Stimulated activated CD4-positive, alpha-beta T cell treated with anti-CD3 and anti-CD28 coated beads, Interleukin-15, amount 100 ng/mL, for 48 hours (primary cell): ENCODE data around the gene SLC39A11.
"Not testable (repeated sequence)": the region's sequence is repeated elsewhere in the genome, so short reads cannot be mapped to it uniquely, and the experiment has no call there.

Experiments
- DNase-seq, 2 donors: peaks; one replicate each; pipeline ENCODE4 v3.0.0-alpha.2; 2020; ENCODE audit warnings: low read depth in 2 of 2

SLC39A11 gene

GRCh38 chr17:73107191-73107590 is 14.7 kb upstream of the SLC39A11 start:
- DNase-seq, result no peak

GRCh38 chr17:73105431-73105830 is 12.9 kb upstream of the SLC39A11 start:
- no peak for DNase-seq

- DNase-seq, result no peak
Measured at GRCh38 chr17:73104450-73104849, 12.0 kb upstream of the SLC39A11 start.

- DNase-seq, result no peak
Measured at GRCh38 chr17:73103641-73104335, 11.3 kb upstream of the SLC39A11 start.

- no peak for DNase-seq
Measured at GRCh38 chr17:73101031-73101430, 8.5 kb upstream of the SLC39A11 start.

- no peak for DNase-seq
Measured at GRCh38 chr17:73100363-73100762, 7.9 kb upstream of the SLC39A11 start.

GRCh38 chr17:73099511-73099910 is 7.0 kb upstream of the SLC39A11 start:
- DNase-seq, result no peak

- no peak for DNase-seq
Measured at GRCh38 chr17:73098919-73099318, 6.4 kb upstream of the SLC39A11 start.

GRCh38 chr17:73097973-73098765 is 5.7 kb upstream of the SLC39A11 start:
- not testable (repeated sequence) for DNase-seq

GRCh38 chr17:73096866-73097265 is 4.4 kb upstream of the SLC39A11 start:
- no peak for DNase-seq

GRCh38 chr17:73096211-73096610 is 3.7 kb upstream of the SLC39A11 start:
- no peak for DNase-seq

GRCh38 chr17:73093286-73093685 is 798 bp upstream of the SLC39A11 start:
- DNase-seq, result no peak

GRCh38 chr17:73091770-73092522 is 542 bp downstream of the SLC39A11 start:
- DNase-seq, result peak in 1 of 2 donors; percentile 1

- no peak for DNase-seq
Measured at GRCh38 chr17:73091410-73091769, 1.1 kb downstream of the SLC39A11 start.

GRCh38 chr17:73090396-73091202 is 1.9 kb downstream of the SLC39A11 start:
- no peak for DNase-seq

GRCh38 chr17:73089322-73090317 is 2.9 kb downstream of the SLC39A11 start:
- no peak for DNase-seq

- DNase-seq, result no peak
Measured at GRCh38 chr17:73088561-73088960, 3.9 kb downstream of the SLC39A11 start.

GRCh38 chr17:73083432-73083831 is 9.1 kb downstream of the SLC39A11 start:
- DNase-seq, result no peak

- no peak for DNase-seq
Measured at GRCh38 chr17:73074566-73074965, 17.9 kb downstream of the SLC39A11 start.

GRCh38 chr17:73072219-73072962 is 20.1 kb downstream of the SLC39A11 start:
- DNase-seq, result no peak
